Measurements from ENCODE around the gene ZNF783.

GRCh38 chr7:149291036-149291780 is 29.2 kb downstream of the ZNF783 start:
- TF ChIP-seq, protein P1, sequence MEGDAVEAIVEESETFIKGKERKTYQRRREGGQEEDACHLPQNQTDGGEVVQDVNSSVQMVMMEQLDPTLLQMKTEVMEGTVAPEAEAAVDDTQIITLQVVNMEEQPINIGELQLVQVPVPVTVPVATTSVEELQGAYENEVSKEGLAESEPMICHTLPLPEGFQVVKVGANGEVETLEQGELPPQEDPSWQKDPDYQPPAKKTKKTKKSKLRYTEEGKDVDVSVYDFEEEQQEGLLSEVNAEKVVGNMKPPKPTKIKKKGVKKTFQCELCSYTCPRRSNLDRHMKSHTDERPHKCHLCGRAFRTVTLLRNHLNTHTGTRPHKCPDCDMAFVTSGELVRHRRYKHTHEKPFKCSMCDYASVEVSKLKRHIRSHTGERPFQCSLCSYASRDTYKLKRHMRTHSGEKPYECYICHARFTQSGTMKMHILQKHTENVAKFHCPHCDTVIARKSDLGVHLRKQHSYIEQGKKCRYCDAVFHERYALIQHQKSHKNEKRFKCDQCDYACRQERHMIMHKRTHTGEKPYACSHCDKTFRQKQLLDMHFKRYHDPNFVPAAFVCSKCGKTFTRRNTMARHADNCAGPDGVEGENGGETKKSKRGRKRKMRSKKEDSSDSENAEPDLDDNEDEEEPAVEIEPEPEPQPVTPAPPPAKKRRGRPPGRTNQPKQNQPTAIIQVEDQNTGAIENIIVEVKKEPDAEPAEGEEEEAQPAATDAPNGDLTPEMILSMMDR (IDR thresholded peaks at IDR 0.05) = no peak
- no peak for TF ChIP-seq POLR2A (IDR thresholded peaks at IDR 0.05)
- no peak for TF ChIP-seq EP300 (IDR thresholded peaks at IDR 0.05)
- no peak for TF ChIP-seq POLR2AphosphoS5 (IDR thresholded peaks at IDR 0.05)

Measured in suprapubic skin (tissue), 4 donors.